D341Med (cell line): ENCODE measurements around the gene MAOA.
"Not testable (repeated sequence)": the region's sequence is repeated elsewhere in the genome, so short reads cannot be mapped to it uniquely, and the experiment has no call there.

Source experiments
- DNase-seq: peaks from one replicate; pipeline ENCODE4 v3.0.0; 2012; ENCODE audit warnings: low spot score

Gene MAOA

GRCh38 chrX:43664258-43664657 is 8.2 kb downstream of the MAOA start:
- DNase-seq, result no peak

- no peak for DNase-seq
Observed at GRCh38 chrX:43664708-43665107, 8.6 kb downstream of the MAOA start.

- no peak for DNase-seq
Observed at GRCh38 chrX:43666311-43666912, 10.3 kb downstream of the MAOA start.

- DNase-seq, result not testable (repeated sequence)
Observed at GRCh38 chrX:43675965-43676628, 20.0 kb downstream of the MAOA start.

GRCh38 chrX:43676971-43677572 is 21.0 kb downstream of the MAOA start:
- DNase-seq, result peak; percentile 9

GRCh38 chrX:43677993-43678392 is 21.9 kb downstream of the MAOA start:
- no peak for DNase-seq

- DNase-seq, result no peak
Observed at GRCh38 chrX:43679058-43679457, 23.0 kb downstream of the MAOA start.

GRCh38 chrX:43679778-43680177 is 23.7 kb downstream of the MAOA start:
- no peak for DNase-seq

- no peak for DNase-seq
Observed at GRCh38 chrX:43682726-43683125, 26.6 kb downstream of the MAOA start.

- no peak for DNase-seq
Observed at GRCh38 chrX:43685221-43685620, 29.1 kb downstream of the MAOA start.

- no peak for DNase-seq
Observed at GRCh38 chrX:43688586-43688985, 32.5 kb downstream of the MAOA start.

GRCh38 chrX:43693602-43694406 is 37.7 kb downstream of the MAOA start:
- no peak for DNase-seq

- DNase-seq, result no peak
Observed at GRCh38 chrX:43699475-43699874, 43.4 kb downstream of the MAOA start.

GRCh38 chrX:43702079-43702524 is 46.0 kb downstream of the MAOA start:
- DNase-seq, result no peak

GRCh38 chrX:43702660-43703059 is 46.6 kb downstream of the MAOA start:
- no peak for DNase-seq

- no peak for DNase-seq
Observed at GRCh38 chrX:43703211-43703791, 47.2 kb downstream of the MAOA start.

GRCh38 chrX:43706786-43707370 is 50.8 kb downstream of the MAOA start:
- no peak for DNase-seq

GRCh38 chrX:43707812-43708548 is 51.9 kb downstream of the MAOA start:
- DNase-seq, result no peak

GRCh38 chrX:43716144-43716543 is 60.0 kb downstream of the MAOA start:
- no peak for DNase-seq

GRCh38 chrX:43716696-43717095 is 60.6 kb downstream of the MAOA start:
- DNase-seq, result no peak

GRCh38 chrX:43717161-43717560 is 61.1 kb downstream of the MAOA start:
- DNase-seq, result no peak
